GM21528 (cell line): ENCODE data around the gene PLEKHA7.

ENCODE experiments used
- ATAC-seq: cut with Tn5 transposase; IDR thresholded peaks from one replicate; pipeline ENCODE4 v1.9.1; 2021; ENCODE audit warnings: mild to moderate bottlenecking, moderate library complexity; ENCODE audit not compliant: unreplicated experiment, low FRiP score

Gene PLEKHA7

DNA sequence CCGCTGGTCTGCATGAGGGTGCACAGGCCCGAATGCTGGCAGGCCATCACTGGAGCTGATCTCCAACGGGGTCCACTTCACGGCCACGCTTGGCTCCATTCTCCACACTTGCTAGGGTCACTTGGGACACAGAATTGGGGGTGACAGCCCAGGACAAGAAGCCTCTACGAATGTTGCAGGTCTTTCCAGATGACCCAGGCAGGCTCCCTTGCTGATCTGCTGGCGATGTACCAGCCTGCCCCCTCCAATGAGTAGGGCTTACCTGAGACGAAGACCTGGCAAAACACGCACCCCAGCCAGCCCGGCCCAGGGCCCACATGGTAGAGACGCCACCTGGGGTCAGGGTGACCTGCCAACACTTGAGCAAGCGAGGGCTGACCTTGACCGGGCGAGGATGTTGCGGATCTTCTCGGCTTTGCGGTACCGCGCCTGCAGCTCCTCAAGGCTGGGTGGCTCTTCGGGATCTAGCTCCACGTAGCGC lies 230.9 kb downstream of the PLEKHA7 start:
- no peak for ATAC-seq

DNA sequence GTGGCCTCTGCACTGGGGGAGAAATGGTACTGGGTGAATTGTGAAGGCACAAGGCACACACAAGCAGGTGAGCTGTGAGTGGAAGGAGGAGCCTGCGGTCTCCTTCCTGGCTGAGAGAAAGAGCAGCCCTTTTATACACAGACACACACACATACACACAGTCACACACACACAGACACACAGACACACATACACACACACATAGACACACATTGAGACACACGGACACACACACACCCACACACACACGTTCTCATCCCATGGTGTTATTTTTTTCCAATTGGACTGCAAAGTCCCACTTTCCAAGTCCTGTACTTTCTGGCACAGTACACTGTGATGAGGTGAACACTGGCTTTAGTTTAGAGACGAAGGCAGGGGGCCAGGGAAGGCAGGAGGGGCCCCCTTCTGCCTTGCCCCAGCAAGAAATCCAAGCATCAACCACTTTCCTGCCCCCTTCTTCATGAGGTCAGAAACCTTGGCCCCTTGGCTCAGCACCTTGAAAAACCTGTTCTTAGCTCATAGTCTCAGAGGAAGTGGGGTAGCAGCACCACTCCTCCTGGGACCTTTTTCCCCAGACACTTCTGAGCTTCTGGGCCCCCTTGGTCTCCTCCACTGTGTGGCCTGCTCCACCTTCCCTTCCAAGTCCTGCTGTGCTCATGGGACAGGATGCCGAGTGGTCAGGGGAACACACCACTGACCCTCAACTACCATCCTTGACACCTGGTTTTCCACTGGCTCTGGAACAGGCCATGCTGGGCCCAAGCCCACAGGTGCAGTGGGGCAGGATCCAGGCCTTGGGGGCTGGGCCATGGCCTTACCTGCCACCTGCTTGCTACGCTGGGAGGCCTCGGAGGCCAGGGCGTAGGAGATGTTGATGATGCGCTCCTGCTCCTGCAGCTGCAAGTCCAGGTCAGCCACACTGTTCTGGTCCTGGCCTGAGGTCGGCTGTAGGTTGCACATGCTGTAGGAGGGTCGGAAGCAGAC lies 232.0 kb downstream of the PLEKHA7 start:
- no peak for ATAC-seq

GRCh38 chr11:16780698-16781550 lies 233.3 kb downstream of the PLEKHA7 start:
- no peak for ATAC-seq

GRCh38 chr11:16780146-16780545 lies 234.1 kb downstream of the PLEKHA7 start:
- ATAC-seq, result no peak

GRCh38 chr11:16779436-16779835 lies 234.8 kb downstream of the PLEKHA7 start:
- ATAC-seq, result no peak

DNA sequence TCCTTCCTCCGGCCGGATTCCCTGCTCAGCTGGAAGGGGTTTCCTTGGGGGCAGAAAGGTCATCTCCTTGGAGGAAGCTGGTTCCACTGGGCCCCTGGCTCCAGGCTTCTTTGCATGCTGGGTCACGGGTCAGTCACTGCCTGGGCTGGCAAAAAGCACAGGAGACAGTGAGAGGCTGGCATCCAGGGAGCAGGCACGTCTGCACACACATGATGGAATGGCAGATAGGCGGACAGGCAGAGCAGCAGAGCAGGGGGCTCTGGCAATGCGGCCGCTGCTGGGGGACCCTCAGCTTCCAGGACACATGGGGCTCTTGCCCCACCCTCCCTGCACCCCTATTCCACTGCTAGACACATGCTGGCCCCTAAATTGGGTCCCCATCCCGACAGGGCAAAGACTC lies 235.3 kb downstream of the PLEKHA7 start:
- no peak for ATAC-seq

- no peak for ATAC-seq
Observed at GRCh38 chr11:16778286-16778685, 235.9 kb downstream of the PLEKHA7 start.

- ATAC-seq, result no peak
Observed at GRCh38 chr11:16777613-16777975, 236.6 kb downstream of the PLEKHA7 start.

DNA sequence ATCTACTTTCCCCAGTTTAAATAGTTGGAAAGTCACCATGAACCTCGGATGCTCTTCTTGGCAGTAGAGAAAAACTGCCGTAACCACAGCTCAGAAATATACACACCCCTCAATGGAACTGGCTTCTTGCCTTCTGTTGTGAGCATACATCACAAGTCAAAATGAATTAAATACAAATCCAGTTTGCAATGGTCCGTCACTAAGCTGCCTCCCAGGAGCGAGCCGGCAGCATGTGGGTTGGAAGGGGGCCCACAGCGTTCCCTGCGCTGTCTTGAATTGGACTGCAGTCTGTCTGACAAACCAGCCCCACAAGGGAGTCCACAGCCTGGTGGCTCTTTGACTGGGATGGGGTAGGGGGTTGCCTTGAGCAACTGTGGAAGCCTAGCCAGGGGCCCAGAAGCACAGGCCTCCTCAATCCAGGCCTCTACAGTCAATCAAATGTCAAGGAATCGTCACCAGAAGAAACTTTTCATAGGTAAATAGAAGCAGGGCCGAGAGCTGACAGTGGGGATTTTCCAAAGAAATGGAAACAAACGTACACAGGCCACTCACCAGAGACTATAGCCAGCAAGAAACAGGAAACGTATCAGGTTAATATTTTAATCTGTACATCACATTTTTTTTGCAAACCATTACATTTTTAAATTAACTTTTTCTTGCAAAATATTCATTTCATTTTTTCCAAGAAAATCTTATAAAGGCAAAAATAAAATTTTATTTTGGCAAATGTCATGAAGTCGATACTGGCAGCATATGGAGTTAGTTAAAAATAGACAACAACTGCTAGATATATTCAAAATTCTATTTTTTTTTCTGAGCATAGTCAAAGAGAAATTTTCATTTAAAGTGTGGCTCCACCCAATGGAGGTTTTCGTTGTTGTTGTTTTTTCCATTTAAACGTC lies 237.3 kb downstream of the PLEKHA7 start:
- ATAC-seq, result no peak

GRCh38 chr11:16775614-16776283 lies 238.5 kb downstream of the PLEKHA7 start:
- ATAC-seq, result no peak

DNA sequence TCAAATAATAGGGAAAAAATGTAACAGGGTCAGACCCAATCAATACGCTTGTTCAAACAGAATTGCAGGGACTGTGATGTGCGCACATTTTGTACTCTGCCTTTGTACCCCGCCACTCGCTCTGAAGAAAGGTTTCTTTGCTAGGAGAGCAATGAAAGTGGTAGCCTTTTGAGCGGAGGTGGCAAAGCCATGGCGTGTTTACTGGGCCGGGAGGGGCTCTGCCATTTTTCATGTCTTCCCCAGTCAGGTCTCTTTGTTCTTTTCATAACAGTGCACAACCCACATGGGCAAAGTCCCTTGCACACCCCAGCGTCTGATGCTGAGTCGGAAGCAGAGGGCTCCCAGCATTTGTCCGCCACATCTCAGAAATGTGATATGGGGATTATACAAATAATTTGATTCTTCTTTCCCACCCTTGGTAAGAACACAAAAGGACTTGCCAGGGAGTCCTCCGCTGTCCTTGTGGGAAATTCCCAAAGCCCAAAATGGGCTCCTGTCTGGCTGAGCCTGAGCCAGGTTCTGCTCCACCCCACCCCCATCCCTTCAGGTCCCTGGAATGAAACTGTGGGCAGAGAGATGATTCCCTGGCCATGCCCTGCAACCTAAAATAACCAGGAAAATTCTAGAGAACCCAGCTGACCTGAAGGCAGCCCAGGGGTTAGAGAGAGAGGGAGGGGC lies 239.1 kb downstream of the PLEKHA7 start:
- ATAC-seq, result no peak

DNA sequence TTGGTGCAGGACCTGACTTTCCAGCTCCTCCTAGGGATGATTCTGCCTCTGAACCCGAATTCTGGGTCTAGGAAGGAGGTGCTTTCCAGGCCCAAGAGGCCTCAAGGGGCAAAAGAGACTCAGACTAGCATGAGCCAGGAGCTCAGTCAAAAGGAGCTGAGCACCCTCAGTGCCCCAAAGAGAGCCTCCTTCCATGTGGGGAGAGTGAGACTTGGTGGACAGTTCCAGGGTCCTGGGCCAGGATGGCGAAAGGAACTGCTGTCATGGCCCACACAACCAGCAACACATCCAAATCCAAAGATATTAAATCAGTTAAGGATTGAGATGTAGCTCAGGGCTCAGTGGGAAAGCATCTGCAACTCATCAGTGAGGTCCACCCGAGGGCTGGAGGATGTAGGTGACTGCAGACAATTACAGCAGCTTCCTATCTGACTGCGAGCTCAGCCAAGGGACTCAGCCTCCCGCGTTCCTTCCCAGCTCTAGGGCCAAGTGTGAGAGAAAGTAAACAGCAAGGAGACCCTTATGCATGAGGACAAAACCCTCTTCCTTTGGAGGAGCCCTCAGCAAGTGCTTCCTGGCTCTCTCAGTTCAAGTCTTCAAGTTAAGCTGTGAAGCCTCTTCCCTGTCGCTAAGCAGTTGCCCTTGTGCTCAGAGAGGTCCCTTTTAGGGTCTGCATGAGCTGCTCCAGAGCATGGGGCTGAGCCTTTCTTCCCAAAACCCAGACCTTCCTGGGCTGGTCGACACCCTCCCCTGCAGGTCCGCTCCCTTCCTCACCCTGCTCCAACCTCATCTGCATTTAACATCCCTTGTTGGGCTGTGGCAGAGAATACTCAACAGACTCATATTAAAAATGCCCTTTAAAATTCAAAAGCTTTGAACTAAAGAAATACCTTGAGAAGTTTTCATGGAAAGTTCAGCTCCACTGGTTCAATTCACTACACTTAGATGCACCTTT lies 240.0 kb downstream of the PLEKHA7 start:
- ATAC-seq, result no peak

DNA sequence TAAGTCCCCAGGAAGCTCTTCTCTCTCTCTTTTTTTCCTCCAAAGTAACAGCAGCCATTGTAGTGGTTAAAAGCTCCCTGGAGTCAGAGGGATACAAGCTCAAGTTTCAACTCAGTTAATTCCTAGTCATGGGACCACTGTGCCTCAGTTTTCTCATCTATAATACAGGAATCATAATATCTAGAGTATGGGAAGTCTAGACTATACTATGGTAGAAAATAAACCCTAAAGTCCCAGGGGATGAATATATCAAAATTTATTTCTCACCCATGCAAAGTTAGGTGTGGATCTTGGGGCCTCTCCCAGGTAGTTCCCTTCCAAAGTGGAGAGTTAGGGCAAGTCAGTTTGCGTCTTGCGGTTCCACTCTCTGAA lies 242.1 kb downstream of the PLEKHA7 start:
- ATAC-seq, result no peak

DNA sequence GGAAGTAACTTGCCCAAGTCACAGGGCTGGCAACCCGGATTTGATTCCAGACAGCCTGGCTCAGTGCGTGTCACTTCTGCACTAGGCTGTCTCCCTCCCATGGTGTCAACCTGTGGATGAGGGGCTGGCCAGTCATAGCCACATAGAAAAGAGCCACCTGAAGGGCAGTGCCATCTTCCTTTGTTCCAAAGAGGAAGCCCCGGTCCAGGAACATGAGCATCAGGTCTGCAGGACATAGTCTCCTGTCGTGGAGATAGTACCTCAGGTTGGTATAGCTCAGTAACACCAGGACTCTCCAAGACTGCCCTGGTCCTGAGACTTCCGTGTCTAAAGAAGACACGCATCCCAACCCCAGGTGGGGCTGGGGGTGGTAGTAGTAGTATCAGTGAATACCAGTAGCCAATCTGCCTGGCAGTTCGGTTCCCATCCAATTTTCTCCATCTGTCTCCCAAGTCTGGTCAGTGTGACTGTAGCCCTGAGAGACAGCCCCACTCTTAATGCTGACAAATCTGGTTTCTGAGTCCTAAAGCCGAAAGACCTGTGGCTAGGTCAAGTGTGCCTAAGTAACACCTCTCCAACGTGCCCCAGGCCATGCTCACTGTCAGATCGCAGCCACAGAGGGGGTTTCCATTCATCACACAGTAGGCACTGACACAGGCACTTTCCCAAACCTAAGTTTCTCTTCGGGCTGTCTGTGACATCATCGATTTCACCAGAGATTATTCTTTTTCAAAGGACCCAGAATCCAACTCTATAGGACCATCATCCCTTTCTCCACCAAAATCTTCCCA lies 242.7 kb downstream of the PLEKHA7 start:
- ATAC-seq, result no peak

- no peak for ATAC-seq
Observed at GRCh38 chr11:16770016-16770415, 244.2 kb downstream of the PLEKHA7 start.

- ATAC-seq, result no peak
Observed at GRCh38 chr11:16769386-16769785, 244.8 kb downstream of the PLEKHA7 start.

DNA sequence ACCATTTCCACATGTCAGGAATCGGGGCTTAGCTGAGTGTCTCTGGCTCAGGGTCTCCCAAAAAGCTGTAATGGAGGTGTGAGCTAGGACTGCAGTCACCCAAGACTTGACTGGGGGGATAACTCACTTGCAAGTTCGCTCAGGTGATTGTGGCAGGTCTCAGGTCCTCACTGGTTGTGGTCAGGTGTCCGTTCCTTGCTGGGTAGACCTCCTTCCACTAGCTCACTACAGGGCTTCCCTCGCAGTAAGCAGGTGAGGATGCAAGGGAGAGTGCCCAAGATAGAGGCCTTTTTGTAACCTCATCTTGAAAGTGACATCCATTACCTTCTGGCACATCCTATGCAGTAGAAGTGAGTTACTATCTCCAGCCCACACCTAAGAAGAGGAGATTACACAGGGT lies 246.3 kb downstream of the PLEKHA7 start:
- no peak for ATAC-seq
